ENCODE results near the gene GARS1.
"Not testable (repeated sequence)": the region's sequence is repeated elsewhere in the genome, so short reads cannot be mapped to it uniquely, and the experiment has no call there.

GARS1 gene, protein sequence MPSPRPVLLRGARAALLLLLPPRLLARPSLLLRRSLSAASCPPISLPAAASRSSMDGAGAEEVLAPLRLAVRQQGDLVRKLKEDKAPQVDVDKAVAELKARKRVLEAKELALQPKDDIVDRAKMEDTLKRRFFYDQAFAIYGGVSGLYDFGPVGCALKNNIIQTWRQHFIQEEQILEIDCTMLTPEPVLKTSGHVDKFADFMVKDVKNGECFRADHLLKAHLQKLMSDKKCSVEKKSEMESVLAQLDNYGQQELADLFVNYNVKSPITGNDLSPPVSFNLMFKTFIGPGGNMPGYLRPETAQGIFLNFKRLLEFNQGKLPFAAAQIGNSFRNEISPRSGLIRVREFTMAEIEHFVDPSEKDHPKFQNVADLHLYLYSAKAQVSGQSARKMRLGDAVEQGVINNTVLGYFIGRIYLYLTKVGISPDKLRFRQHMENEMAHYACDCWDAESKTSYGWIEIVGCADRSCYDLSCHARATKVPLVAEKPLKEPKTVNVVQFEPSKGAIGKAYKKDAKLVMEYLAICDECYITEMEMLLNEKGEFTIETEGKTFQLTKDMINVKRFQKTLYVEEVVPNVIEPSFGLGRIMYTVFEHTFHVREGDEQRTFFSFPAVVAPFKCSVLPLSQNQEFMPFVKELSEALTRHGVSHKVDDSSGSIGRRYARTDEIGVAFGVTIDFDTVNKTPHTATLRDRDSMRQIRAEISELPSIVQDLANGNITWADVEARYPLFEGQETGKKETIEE

GRCh38 chr7:30594540-30595435, at the start of gene GARS1:
TSS of gene GARS1 (plus strand) at chr7:30594878. CDS start at chr7:30594922, 44 bp downstream.
- peak; percentile 92 for DNase-seq

- DNase-seq = no peak
These were observed 48.7 kb upstream of the GARS1 start for GRCh38 chr7:30545791-30546555.

DNA sequence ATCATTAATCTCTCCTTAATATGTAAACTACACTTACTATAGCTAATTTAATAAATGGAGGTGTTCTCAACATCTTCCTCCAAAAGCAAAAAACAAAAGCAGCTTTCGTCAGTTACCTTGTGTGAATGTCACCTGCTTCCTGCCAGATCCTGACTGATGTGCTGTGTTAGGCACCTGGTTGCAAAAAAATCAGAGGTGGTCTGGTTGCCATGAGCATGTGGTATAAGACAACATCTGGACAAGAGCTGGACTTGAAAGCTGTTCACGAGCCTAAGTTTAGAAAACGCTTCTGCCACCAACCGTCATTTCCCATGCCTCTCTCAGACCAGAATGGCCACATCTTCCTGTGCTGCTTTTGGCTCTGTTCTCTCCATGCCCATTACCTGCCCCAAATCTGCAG, 48.1 kb upstream of the GARS1 start:
- no peak for DNase-seq

DNA sequence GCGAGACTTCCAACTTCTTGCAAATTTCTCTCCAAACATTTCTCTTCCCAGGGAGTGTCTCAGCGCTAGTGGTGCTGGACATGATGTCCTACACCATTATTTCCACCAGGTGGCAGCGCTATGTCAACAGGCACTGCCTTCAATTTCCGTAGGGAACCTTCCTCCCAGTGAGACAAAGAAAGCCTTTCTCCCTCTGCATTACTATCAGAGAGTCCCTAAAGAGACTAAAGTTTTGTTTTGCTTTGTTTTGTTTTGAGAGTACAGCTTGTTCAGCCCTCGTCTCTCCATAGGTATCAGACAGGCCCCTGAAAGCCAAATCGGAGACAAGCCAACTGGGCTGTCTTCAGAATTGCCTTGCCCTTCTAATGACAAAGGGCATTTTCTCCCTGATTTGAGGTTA, 45.8 kb upstream of the GARS1 start:
- peak; percentile 51 for DNase-seq

GRCh38 chr7:30549931-30550493, 44.7 kb upstream of the GARS1 start:
- DNase-seq = no peak

DNA sequence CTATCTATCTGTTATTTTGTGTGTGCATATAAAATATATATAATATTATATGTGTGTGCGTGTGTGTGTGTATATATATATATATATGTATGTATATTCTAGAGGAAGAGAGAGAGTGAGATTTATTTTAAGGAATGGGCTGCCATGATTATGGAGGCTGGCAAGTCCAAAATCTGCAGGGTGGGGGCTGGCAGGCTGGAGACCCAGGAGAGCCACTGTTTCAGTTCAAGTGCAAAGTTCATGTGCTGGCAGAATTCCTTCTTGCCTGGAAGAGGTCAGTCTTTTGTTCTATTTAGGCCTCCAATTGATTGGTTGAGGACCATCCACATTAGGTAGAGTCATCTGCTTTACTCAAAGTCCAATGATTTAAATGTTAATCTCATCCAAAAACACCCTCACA, 42.3 kb upstream of the GARS1 start:
- no peak for DNase-seq

DNA sequence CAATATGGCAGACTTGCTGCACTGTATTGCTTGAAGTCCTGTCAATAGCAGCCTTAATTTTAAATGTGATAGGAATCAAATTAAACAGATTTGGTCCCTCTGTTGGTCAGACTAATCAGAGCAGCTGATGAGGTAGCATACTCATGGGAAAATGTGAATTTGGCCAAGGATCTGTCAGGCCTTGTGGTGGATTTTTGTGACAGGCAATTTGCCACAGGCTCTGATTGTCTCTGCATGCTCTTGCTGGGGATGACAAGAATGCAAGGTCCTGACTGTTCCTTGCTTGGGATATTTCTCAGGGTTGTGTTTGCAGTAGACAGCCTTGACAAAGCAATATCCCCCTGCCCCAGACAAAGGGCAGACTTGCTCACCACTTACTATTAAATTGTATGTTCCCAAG, 41.5 kb upstream of the GARS1 start:
- DNase-seq = no peak

- DNase-seq = no peak
These were observed 41.1 kb upstream of the GARS1 start for GRCh38 chr7:30553546-30553945.

GRCh38 chr7:30555525-30555924, 39.2 kb upstream of the GARS1 start:
- no peak for DNase-seq

DNA sequence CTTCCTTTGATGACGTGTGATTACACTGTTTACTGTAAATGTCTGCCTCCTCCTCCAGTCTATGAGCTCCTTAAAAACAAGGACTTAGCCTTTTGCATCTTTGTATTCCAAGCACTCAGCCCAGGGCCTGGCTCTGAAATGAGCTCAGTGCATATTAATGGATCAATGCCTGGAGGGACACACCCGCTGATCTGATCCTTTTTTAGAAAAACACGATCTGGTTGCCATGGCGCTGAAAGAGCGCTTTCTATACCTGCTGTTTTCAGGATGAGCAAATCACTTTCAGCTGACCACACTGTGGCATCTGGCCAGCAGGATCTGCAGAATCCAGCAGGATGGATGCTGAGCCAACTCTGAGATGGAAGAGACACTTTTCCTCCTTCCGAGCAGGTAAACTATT, 37.8 kb upstream of the GARS1 start:
- no peak for DNase-seq

DNA sequence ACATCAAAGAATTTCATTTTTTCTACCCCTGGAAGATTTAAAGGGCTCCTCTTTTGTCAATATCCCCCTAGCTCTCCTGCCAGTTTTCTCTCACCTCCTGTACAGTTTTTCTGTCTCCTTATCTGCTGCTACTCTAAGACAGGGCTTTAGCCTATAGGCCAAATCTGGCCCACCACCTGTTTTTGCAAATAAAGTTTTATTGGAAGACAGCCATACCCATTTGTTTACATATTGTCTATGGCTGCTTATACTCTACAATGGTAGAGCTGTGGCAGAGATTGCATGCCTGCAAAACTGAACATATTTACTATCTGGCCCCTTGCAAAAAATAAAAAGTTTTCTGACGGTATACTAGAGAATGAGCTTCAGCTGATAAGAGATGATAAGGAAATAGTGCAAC, 37.4 kb upstream of the GARS1 start:
- DNase-seq = no peak

DNA sequence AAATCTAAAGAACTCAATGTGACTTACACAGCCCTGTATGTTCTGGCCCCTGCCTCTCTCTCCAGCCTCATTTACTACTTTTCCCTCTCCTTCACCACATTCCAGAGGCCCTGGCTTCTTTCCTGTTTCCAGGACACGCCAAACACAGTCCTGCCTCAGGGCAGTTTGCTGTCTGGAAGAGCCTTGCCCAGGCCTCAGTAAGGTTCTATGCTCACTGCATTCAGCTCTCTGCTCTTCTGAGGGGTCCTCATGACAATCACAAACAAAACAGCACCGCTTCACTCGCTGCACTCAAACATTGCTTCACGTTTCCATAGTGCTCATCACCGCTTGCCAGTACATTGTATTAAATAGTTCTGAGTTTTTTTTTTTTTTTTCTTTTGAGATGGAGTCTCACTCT, 35.1 kb upstream of the GARS1 start:
- DNase-seq = no peak

- DNase-seq = no peak
These were observed 33.3 kb upstream of the GARS1 start for GRCh38 chr7:30561389-30561788.

DNA sequence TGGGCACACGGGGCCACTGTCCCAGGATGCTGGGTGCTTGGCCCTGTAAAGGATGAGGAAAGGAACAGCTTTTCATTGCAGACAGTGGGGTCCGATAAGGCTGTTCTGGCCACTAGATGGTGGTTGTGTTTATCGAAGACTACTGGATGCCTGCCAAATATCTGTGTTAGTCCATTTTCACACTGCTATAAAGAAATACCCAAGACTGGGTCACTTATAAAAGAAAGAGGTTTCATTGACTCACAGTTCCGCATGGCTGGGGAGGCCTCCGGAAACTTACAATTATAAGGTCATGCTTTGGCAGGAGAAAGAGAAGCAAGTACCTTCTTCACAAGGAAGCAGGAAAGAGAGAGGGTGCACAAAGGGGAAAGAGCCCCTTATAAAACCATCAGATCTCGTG, 32.2 kb upstream of the GARS1 start:
- no peak for DNase-seq

- DNase-seq = no peak
These were observed 31.8 kb upstream of the GARS1 start for GRCh38 chr7:30562909-30563308.

- no peak for DNase-seq
These were observed 31.2 kb upstream of the GARS1 start for GRCh38 chr7:30563326-30563942.

GRCh38 chr7:30564243-30564892, 30.3 kb upstream of the GARS1 start:
- peak; percentile 83 for DNase-seq

DNA sequence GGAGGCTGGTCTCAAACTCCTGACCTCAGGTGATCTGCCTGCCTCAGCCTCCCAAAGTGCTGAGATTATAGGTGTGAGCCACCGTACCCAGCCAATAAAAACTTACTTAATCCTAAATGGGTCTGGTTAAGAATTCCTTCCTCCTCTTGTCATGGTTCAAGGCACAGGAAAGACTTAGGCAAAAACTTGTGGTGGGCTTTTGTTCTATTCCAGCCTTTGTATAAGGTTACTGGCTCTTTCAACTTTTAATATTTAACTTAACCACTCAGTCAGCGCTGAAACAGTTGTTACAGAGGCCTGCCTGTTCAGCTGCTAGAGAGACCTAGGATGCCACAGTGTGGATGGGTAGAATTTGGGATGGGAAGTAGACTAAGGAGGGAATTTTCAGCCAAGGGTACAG, 28.1 kb upstream of the GARS1 start:
- no peak for DNase-seq

DNA sequence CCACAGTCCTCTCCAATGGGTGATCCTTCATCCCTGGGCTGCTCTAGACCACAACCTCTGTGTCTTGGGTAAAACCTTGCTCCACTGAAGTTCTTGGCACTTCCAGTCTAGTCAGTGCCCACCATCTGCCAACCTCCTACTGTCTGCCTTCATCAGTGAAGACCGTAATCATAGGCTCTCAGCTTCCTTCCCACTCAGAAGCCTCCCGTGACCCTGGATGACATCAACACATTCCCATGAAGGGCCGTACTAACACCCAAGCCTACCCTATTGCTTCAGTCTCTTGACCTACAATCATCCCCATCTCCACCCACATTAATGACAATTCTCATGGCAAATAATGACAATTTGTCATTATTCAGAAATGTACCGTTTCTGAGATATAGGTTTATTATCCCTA, 27.6 kb upstream of the GARS1 start:
- DNase-seq = no peak

GRCh38 chr7:30570238-30570637, 24.4 kb upstream of the GARS1 start:
- DNase-seq = not testable (repeated sequence)

DNA sequence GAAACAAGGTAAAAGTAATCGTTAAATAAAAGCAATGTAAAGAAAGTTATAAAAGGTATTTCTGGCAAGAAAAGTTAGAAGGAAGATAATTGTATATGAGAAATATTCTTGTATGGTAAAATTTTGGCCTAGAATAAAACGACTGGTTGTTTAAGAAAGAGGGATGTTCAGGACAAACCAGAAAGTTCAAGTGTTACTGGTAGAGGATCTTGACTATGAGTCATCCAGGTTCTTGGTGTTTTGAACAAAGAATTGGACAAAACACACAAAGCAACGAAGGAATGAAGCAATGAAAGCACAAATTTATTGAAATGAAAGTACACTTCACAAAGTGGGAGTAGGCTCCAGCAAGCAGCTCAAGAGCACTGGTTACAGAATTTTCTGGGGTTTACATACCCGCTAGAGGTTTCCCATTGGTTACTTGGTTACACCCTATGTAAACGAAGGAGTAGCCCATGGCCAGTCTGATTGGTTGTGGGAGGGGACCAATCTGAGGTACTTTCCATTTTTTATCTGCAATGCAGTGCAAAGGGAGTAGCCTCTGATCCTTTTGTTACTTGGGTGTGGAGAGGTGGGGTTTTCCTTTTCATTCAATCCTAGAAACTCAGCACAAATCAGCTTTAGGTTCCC, 22.4 kb upstream of the GARS1 start:
- no peak for DNase-seq
